Ectodermal cell (in vitro differentiated cells): ENCODE data around the gene OR5M11. TPM values are rescaled to one million over a fixed set of nuclear protein-coding genes. Genes with fewer than 3 reads are reported as not detected.
"Not testable (repeated sequence)": the region's sequence is repeated elsewhere in the genome, so short reads cannot be mapped to it uniquely, and the experiment has no call there.

ENCODE experiments used
- H3K27ac ChIP-seq: 2 replicates; pipeline ENCODE4 v1.7.0; 2013; ENCODE audit warnings: mild to moderate bottlenecking, low read depth, low read length; ENCODE audit not compliant: insufficient read depth, poor library complexity, severe bottlenecking
- H3K27me3 ChIP-seq: 2 replicates; pipeline ENCODE4 v1.7.0; 2013; ENCODE audit warnings: mild to moderate bottlenecking, low read length; ENCODE audit not compliant: insufficient read depth, control insufficient read depth, poor library complexity, severe bottlenecking
- H3K36me3 ChIP-seq: one replicate; pipeline ENCODE4 v1.7.0; 2013; ENCODE audit warnings: low read length; ENCODE audit not compliant: control insufficient read depth, insufficient read depth
- H3K4me1 ChIP-seq: one replicate; pipeline ENCODE4 v1.7.0; 2013; ENCODE audit warnings: low read length; ENCODE audit not compliant: control insufficient read depth, insufficient read depth
- H3K4me3 ChIP-seq: 2 replicates; pipeline ENCODE4 v1.7.0; 2013; ENCODE audit warnings: low read depth, low read length, control low read depth; ENCODE audit not compliant: insufficient read depth
- H3K9me3 ChIP-seq: 2 replicates; pipeline ENCODE4 v1.7.0; 2013; ENCODE audit warnings: mild to moderate bottlenecking, low read length, moderate library complexity; ENCODE audit not compliant: control insufficient read depth
- WGBS, 2 experiments: methylation state at CpG; one replicate each; pipeline ENCODE4 v1.1.7; 2013; ENCODE audit warnings: missing lambda C conversion rate in 2 of 2; 5-methylcytosine and 5-hydroxymethylcytosine counted together
- polyA plus RNA-seq, 4 experiments: library from polyadenylated mRNA; stranded (reverse); fragments of 50-300 nt; gene quantifications; one replicate each; pipeline ENCODE4 v1.2.3, GENCODE V29; 2013

Gene OR5M11
- polyA plus RNA-seq (2013, experiment 1 of 4), result not detected
- polyA plus RNA-seq (2013, experiment 2 of 4), result not detected
- polyA plus RNA-seq (2013, experiment 3 of 4), result not detected
- polyA plus RNA-seq (2013, experiment 4 of 4), result not detected

DNA sequence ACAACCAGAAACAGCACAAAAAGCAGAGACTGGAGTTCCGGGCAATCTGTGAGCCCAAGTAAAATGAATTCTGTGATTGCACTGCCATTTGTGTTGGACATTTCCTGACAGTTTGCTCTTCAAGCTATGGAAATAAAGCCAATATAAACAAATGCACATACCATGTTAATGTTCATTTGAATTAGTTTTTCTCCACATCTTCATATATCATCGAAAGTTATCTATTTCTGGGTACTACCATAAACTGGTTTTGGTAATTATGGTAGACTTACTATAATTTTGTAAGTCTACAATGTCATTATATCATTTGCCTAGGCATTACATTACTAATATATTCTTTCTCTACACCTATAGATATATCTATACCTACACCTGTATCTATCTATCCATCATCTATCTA lies at the start of gene OR5M11:
Gene OR5M11 (minus strand): TSS at position 101 of the 400 bp plus-strand sequence. CDS start 0 bp downstream, at position 101.
- Histone ChIP-seq H3K36me3 (no peaks in the 10 kb centered on the region), H3K27ac (no peak within 1 kb of the TSS), H3K27me3 (no peaks in the 10 kb centered on the region), H3K9me3 (no peaks in the 10 kb centered on the region), H3K4me1 (no peaks in the 10 kb centered on the region), H3K4me3 (no peak within 1 kb of the TSS)
- 97 to 100% methylated on average over 1 of the region's 2 CpGs for WGBS, 2 experiments

- H3K27me3 ChIP-seq, H3K27ac ChIP-seq, H3K4me3 ChIP-seq, H3K4me1 ChIP-seq, H3K36me3 ChIP-seq, H3K9me3 ChIP-seq: not testable (repeated sequence)
- WGBS, 2 experiments, result 96 to 97% methylated on average over 15 to 20 of the region's 20 CpGs
Measured at GRCh38 chr11:56592088-56592717, 49.1 kb upstream of the OR5M11 start.

DNA sequence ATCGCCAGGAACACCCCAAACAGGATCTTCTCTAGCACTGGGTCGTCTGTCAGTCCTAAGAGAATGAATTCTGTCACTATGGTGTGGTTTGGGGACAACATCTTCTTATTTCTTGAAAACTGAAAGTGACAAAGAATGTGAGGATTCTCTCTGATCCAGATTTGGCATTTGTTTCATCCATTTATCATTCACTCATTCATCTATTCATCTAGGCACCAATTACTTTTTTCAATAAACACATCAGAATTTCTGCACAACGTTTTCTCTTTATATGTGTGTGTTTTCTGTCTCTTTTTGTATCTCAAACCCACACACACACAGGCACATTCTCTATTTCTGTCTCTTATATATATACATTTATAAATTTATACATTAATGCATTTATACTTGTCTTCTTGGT lies 34.6 kb upstream of the OR5M11 start, which contains the start of gene OR5M10:
Gene OR5M10 (minus strand): TSS at position 101 of the 400 bp plus-strand sequence. CDS start 0 bp downstream, at position 101.
- no peaks in the 10 kb centered on the region for H3K36me3 ChIP-seq
- no peaks in the 10 kb centered on the region for H3K27me3 ChIP-seq
- H3K27ac ChIP-seq, result no peak within 1 kb of the TSS
- no peak within 1 kb of the TSS for H3K4me3 ChIP-seq
- H3K9me3 ChIP-seq, result no peaks in the 10 kb centered on the region
- WGBS, 2 experiments, result 88 to 91% methylated on average over 2 of the region's 3 CpGs
- H3K4me1 ChIP-seq, result no peaks in the 10 kb centered on the region

DNA sequence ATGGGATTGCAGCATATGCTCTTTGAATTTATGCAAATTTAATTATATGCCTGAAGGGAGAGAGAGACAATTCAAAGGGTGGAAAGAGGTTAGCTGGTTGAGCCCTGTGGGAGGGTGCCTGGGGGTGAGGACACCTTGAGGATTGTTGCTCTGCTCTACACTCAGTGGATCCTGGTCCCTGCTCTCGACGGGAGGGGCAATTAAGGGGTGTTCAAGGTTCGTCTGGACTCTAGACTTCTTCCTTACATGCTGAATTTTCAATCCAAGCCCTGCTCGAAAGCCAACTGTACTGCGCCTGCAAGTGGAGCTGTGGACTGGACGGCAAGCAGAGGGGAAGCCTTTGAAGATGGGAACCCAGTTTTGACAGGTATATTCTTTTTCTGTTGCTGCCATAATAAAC lies 15.5 kb upstream of the OR5M11 start:
- Histone ChIP-seq H3K27ac (no peak overlapping the region), H3K27me3 (no peaks in the 10 kb centered on the region), H3K9me3 (no peaks in the 10 kb centered on the region), H3K4me1 (no peaks in the 10 kb centered on the region), H3K36me3 (no peaks in the 10 kb centered on the region), H3K4me3 (no peak overlapping the region)
- 79 to 83% methylated on average over 6 of the region's 6 CpGs for WGBS, 2 experiments

DNA sequence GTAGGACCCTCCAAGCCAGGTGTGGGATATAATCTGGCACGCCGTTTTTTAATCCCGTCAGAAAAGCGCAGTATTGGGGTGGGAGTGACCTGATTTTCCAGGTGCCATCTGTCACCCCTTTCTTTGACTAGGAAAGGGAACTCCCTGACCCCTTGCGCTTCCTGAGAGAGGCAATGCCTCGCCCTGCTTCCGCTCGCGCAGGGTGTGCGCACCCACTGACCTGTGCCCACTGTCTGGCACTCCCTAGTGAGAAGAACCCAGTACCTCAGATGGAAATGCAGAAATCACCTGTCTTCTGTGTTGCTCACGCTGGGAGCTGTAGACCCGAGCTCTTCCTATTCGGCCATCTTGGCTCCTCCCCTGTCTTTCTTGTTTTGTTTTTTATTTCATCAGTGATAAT lies 11.6 kb upstream of the OR5M11 start:
- not testable (repeated sequence) for H3K4me3 ChIP-seq, H3K27ac ChIP-seq, H3K27me3 ChIP-seq, H3K9me3 ChIP-seq, H3K4me1 ChIP-seq, H3K36me3 ChIP-seq
- WGBS, 2 experiments, result 91 to 94% methylated on average over 12 to 13 of the region's 13 CpGs

DNA sequence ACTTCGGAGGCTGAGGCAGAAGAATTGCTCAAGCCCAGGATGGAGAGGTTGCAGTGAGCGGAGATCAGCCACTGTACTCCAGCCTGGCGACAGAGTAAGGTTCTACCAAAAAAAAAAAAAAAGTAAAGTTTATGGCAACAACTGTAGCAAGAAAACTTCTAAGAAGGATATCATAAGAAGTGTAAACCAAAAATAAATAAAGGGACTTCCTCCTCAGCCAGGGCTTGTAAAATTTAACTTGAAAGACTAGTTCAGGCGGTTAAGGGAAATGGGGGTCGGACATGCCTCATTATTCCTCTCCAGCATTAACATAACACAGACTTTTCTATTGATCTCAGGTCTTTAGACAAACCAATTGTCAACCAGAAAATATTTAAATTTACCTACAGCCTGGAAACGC lies 2.5 kb upstream of the OR5M11 start:
- Histone ChIP-seq H3K4me3 (no peak overlapping the region), H3K4me1 (no peaks in the 10 kb centered on the region), H3K9me3 (no peaks in the 10 kb centered on the region), H3K27ac (no peak overlapping the region), H3K27me3 (no peaks in the 10 kb centered on the region), H3K36me3 (no peaks in the 10 kb centered on the region)
- WGBS, 2 experiments, result 85 to 91% methylated on average over 6 of the region's 6 CpGs

DNA sequence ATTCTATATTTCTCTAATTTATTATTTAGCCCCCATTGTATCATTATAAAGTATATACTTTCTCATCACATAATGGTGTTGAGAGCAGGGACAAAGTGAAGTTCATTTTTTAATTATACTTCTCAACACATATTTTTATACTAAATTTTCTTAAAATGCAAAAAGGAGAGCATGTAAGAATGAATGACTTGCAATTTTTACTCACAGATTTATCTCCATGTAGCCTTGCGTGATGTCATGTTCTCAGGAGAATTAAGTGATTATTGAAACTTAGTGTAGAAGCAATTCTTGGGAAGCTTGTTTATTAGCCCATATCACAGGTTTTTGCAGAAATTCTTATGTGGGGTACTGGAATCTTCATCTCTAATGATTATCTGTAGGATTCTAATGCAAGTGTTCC lies 682 bp upstream of the OR5M11 start:
- no peaks in the 10 kb centered on the region for H3K9me3 ChIP-seq
- H3K4me3 ChIP-seq, result no peak overlapping the region
- H3K36me3 ChIP-seq, result no peaks in the 10 kb centered on the region
- no peaks in the 10 kb centered on the region for H3K4me1 ChIP-seq
- WGBS, 2 experiments, result 94 to 100% methylated on average over 1 of the region's 1 CpG
- no peaks in the 10 kb centered on the region for H3K27me3 ChIP-seq
- no peak overlapping the region for H3K27ac ChIP-seq

- Histone ChIP-seq H3K4me1 (no peaks in the 10 kb centered on the region), H3K9me3 (no peaks in the 10 kb centered on the region), H3K4me3 (no peak overlapping the region), H3K27ac (no peak overlapping the region), H3K36me3 (no peaks in the 10 kb centered on the region), H3K27me3 (no peaks in the 10 kb centered on the region)
- 91 to 96% methylated on average over 2 of the region's 3 CpGs for WGBS, 2 experiments
Measured at GRCh38 chr11:56533054-56533740, 9.9 kb downstream of the OR5M11 start.

GRCh38 chr11:56531856-56532255 lies 11.2 kb downstream of the OR5M11 start:
- 100% methylated on average over 2 of the region's 2 CpGs; no CpG with 5 or more reads in 1 of the 2 experiments for WGBS, 2 experiments
- no peak overlapping the region for H3K27ac ChIP-seq

DNA sequence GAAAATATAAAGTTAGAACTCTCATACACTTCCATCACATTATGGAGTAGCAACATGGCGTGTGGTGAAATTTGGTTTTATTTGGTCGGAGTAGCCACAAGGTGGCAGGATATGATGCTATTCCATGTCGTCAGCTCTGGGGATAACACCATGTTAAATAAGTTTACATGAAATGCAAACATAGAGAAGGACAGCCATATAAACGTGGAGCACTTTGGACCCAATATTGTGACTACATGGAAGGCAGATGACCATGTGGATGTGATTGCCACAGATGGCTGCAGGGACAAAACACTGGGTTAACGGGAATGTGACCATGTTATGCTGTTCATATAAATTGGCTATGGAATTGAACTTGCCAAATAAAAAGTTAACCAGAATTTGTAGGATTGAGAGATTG lies 21.0 kb downstream of the OR5M11 start:
- WGBS, 2 experiments, result 70 to 77% methylated on average over 5 of the region's 5 CpGs
- Histone ChIP-seq H3K9me3 (no peaks in the 10 kb centered on the region), H3K36me3 (no peaks in the 10 kb centered on the region), H3K4me3 (no peak overlapping the region), H3K27me3 (no peaks in the 10 kb centered on the region), H3K4me1 (no peaks in the 10 kb centered on the region), H3K27ac (no peak overlapping the region)

More at GRCh38 chr11:56531856-56532255, 11.2 kb downstream of the OR5M11 start:
- Histone ChIP-seq H3K36me3 (no peaks in the 10 kb centered on the region), H3K4me1 (no peaks in the 10 kb centered on the region), H3K4me3 (no peak overlapping the region), H3K9me3 (no peaks in the 10 kb centered on the region), H3K27me3 (no peaks in the 10 kb centered on the region)
